ENCODE data around the gene CRK.
"Not testable (repeated sequence)": the region's sequence is repeated elsewhere in the genome, so short reads cannot be mapped to it uniquely, and the experiment has no call there.

CRK gene

GRCh38 chr17:1379208-1379929 lies 76.7 kb downstream of the CRK start:
- TF ChIP-seq, protein P1, sequence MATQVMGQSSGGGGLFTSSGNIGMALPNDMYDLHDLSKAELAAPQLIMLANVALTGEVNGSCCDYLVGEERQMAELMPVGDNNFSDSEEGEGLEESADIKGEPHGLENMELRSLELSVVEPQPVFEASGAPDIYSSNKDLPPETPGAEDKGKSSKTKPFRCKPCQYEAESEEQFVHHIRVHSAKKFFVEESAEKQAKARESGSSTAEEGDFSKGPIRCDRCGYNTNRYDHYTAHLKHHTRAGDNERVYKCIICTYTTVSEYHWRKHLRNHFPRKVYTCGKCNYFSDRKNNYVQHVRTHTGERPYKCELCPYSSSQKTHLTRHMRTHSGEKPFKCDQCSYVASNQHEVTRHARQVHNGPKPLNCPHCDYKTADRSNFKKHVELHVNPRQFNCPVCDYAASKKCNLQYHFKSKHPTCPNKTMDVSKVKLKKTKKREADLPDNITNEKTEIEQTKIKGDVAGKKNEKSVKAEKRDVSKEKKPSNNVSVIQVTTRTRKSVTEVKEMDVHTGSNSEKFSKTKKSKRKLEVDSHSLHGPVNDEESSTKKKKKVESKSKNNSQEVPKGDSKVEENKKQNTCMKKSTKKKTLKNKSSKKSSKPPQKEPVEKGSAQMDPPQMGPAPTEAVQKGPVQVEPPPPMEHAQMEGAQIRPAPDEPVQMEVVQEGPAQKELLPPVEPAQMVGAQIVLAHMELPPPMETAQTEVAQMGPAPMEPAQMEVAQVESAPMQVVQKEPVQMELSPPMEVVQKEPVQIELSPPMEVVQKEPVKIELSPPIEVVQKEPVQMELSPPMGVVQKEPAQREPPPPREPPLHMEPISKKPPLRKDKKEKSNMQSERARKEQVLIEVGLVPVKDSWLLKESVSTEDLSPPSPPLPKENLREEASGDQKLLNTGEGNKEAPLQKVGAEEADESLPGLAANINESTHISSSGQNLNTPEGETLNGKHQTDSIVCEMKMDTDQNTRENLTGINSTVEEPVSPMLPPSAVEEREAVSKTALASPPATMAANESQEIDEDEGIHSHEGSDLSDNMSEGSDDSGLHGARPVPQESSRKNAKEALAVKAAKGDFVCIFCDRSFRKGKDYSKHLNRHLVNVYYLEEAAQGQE (IDR thresholded peaks at IDR 0.05; ENCODE audit: insufficient replicate concordance, low read depth) = no peak
- TF ChIP-seq SPI1 (IDR thresholded peaks at IDR 0.05; ENCODE audit: borderline replicate concordance, low read depth) (no peak), POLR2AphosphoS5 (IDR thresholded peaks at IDR 0.05; ENCODE audit: low read depth) (no peak), CTCF (IDR thresholded peaks at IDR 0.05; ENCODE audit: insufficient read depth, low read length) (no peak), GABPA (IDR thresholded peaks at IDR 0.05; ENCODE audit: low read depth) (no peak)
- H3K27me3 ChIP-seq (ENCODE audit: insufficient read depth, poor library complexity, severe bottlenecking) = no peaks in the 10 kb centered on the region
- H3K27ac ChIP-seq (replicated peaks) = no peak overlapping the region
- DNase-seq (ENCODE audit: low read depth in 1 of 2, low spot score in 1 of 2) = no peak
- H3K4me3 ChIP-seq (replicated peaks; ENCODE audit: insufficient read depth, low read length) = no peak overlapping the region

- not testable (repeated sequence) for DNase-seq (ENCODE audit: low read depth in 1 of 2, low spot score in 1 of 2); H3K4me3 ChIP-seq (replicated peaks; ENCODE audit: insufficient read depth, low read length); H3K27ac ChIP-seq (replicated peaks); H3K27me3 ChIP-seq (ENCODE audit: insufficient read depth, poor library complexity, severe bottlenecking)
Measured at GRCh38 chr17:1378476-1378860, 77.6 kb downstream of the CRK start.

- Histone ChIP-seq H3K27ac (replicated peaks) (no peak overlapping the region), H3K27me3 (ENCODE audit: insufficient read depth, poor library complexity, severe bottlenecking) (no peaks in the 10 kb centered on the region), H3K4me3 (replicated peaks; ENCODE audit: insufficient read depth, low read length) (no peak overlapping the region)
- TF ChIP-seq, protein P1 (IDR thresholded peaks at IDR 0.05; ENCODE audit: insufficient replicate concordance, low read depth) = no peak
- no peak for TF ChIP-seq CTCF (IDR thresholded peaks at IDR 0.05; ENCODE audit: insufficient read depth, low read length)
- TF ChIP-seq POLR2AphosphoS5 (IDR thresholded peaks at IDR 0.05; ENCODE audit: low read depth) = no peak
- TF ChIP-seq SPI1 (IDR thresholded peaks at IDR 0.05; ENCODE audit: borderline replicate concordance, low read depth) = no peak
- no peak for TF ChIP-seq GABPA (IDR thresholded peaks at IDR 0.05; ENCODE audit: low read depth)
- no peak for DNase-seq (ENCODE audit: low read depth in 1 of 2, low spot score in 1 of 2)
Measured at GRCh38 chr17:1377334-1377733, 78.7 kb downstream of the CRK start.

DNA sequence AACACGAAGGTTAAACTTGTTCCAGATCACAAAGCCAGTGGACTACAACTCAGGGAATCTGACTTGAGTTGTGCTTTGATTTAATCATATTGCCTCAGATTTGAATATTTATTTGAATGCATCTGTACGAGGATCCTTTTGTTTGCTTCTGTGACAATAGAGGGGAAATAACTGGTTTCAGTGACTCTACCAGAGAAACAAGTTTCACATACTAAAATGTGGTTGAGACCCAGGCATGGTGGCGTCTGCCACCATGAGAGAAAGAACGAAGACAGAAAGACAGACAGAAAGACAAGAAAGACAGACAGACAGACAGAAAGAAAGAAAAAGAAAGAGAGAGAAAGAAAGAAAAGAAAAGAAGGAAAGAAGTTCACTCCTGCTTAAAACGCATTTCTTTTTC lies 80.0 kb downstream of the CRK start:
- Histone ChIP-seq H3K27me3 (ENCODE audit: insufficient read depth, poor library complexity, severe bottlenecking) (no peaks in the 10 kb centered on the region), H3K27ac (replicated peaks) (no peak overlapping the region), H3K4me3 (replicated peaks; ENCODE audit: insufficient read depth, low read length) (no peak overlapping the region)
- no peak for TF ChIP-seq CTCF (IDR thresholded peaks at IDR 0.05; ENCODE audit: insufficient read depth, low read length)
- no peak for TF ChIP-seq GABPA (IDR thresholded peaks at IDR 0.05; ENCODE audit: low read depth)
- TF ChIP-seq POLR2AphosphoS5 (IDR thresholded peaks at IDR 0.05; ENCODE audit: low read depth) = no peak
- TF ChIP-seq, protein P1 (IDR thresholded peaks at IDR 0.05; ENCODE audit: insufficient replicate concordance, low read depth) = no peak
- DNase-seq (ENCODE audit: low read depth in 1 of 2, low spot score in 1 of 2) = no peak

Measured in HL-60 (cell line).